ENCODE data around the gene C1orf105. TPM values are rescaled to one million over a fixed set of nuclear protein-coding genes. Genes with fewer than 3 reads are reported as not detected.
"Not testable (repeated sequence)": the region's sequence is repeated elsewhere in the genome, so short reads cannot be mapped to it uniquely, and the experiment has no call there.

C1orf105 gene
- total RNA-seq, 1 donor from 2014 or later, result not detected

GRCh38 chr1:172488393-172488792 is 67.9 kb downstream of the C1orf105 start:
- peaks cover 3% of the 10 kb centered on the region for H3K4me1 Mint-ChIP-seq (ENCODE audit: low read depth)
- no peaks in the 10 kb centered on the region for H3K36me3 Mint-ChIP-seq (ENCODE audit: low read depth)
- no peak overlapping the region for H3K27ac Mint-ChIP-seq
- intact Hi-C loops (cut with micrococcal nuclease), result no loop called here
- H3K4me3 Mint-ChIP-seq (ENCODE audit: low read depth), result no peak overlapping the region
- no peaks in the 10 kb centered on the region for H3K9me3 Mint-ChIP-seq
- DNase-seq (ENCODE audit: low spot score), result no peak
- peaks cover 41% of the 10 kb centered on the region for H3K27me3 Mint-ChIP-seq (ENCODE audit: low read depth)

DNA sequence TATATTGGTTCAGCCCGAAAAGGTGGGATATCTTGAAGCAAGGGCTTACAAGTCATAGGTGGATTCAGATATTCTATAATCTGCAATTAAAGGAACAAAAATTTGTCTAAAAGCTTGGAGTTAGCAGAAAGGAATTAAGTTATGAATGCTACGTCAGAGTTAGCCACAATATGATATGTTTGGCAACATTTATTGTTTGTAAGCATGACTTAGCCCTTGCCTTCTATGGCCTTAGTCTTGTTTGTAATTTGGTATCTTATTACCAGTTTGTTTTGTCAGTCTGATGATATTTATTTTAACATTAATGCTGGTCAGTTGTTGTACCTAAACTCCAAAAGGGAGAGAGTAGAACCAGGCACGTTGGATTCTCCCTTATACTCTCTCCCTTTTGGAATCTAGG is 69.4 kb downstream of the C1orf105 start:
- intact Hi-C loops (cut with micrococcal nuclease), result no loop called here
- Mint-ChIP-seq H3K36me3 (ENCODE audit: low read depth) (no peaks in the 10 kb centered on the region), H3K4me1 (ENCODE audit: low read depth) (peaks cover 3% of the 10 kb centered on the region), H3K9me3 (no peaks in the 10 kb centered on the region), H3K27me3 (ENCODE audit: low read depth) (peaks cover 45% of the 10 kb centered on the region), H3K27ac (no peak overlapping the region), H3K4me3 (ENCODE audit: low read depth) (no peak overlapping the region)
- DNase-seq (ENCODE audit: low spot score), result no peak

GRCh38 chr1:172492421-172492820 is 71.9 kb downstream of the C1orf105 start:
- Mint-ChIP-seq H3K27me3 (ENCODE audit: low read depth) (peaks cover 35% of the 10 kb centered on the region), H3K9me3 (no peaks in the 10 kb centered on the region), H3K36me3 (ENCODE audit: low read depth) (no peaks in the 10 kb centered on the region), H3K4me1 (ENCODE audit: low read depth) (peaks cover 2% of the 10 kb centered on the region), H3K27ac (no peak overlapping the region), H3K4me3 (ENCODE audit: low read depth) (no peak overlapping the region)
- intact Hi-C loops (cut with micrococcal nuclease), result no loop called here
- no peak for DNase-seq (ENCODE audit: low spot score)

- DNase-seq (ENCODE audit: low spot score), result no peak
- H3K36me3 Mint-ChIP-seq (ENCODE audit: low read depth), result no peaks in the 10 kb centered on the region
- H3K27me3 Mint-ChIP-seq (ENCODE audit: low read depth), result peaks cover 27% of the 10 kb centered on the region
- no peak overlapping the region for H3K27ac Mint-ChIP-seq
- no peaks in the 10 kb centered on the region for H3K4me1 Mint-ChIP-seq (ENCODE audit: low read depth)
- H3K4me3 Mint-ChIP-seq (ENCODE audit: low read depth), result no peak overlapping the region
- intact Hi-C loops (cut with micrococcal nuclease), result no loop called here
- H3K9me3 Mint-ChIP-seq, result no peaks in the 10 kb centered on the region
These were observed 73.7 kb downstream of the C1orf105 start for GRCh38 chr1:172494166-172494565.

GRCh38 chr1:172496127-172496526 is 75.6 kb downstream of the C1orf105 start:
- H3K4me1 Mint-ChIP-seq (ENCODE audit: low read depth); H3K27ac Mint-ChIP-seq; H3K9me3 Mint-ChIP-seq; H3K36me3 Mint-ChIP-seq (ENCODE audit: low read depth); intact Hi-C loops (cut with micrococcal nuclease); H3K4me3 Mint-ChIP-seq (ENCODE audit: low read depth); DNase-seq (ENCODE audit: low spot score): not testable (repeated sequence)
- peaks cover 17% of the 10 kb centered on the region for H3K27me3 Mint-ChIP-seq (ENCODE audit: low read depth)

DNA sequence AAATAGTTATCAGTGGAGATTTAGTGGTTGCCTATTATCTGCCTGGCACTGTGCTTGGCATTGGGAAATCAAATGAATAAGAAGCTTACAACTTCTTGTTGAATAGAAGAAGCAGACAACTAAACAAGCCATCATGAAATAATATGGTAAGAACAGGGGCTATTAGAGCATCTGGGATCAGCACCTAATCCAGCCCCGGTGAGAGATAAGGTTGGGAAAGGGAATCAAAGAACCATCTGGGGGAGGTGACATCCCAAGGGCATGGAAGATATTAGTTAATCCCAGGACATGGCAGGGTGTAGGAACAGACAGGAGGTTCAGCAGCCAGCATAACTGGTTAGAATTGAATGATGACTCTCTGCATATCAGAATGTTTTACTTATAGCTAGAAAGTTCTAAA is 76.2 kb downstream of the C1orf105 start:
- DNase-seq (ENCODE audit: low spot score), result no peak
- Mint-ChIP-seq H3K4me1 (ENCODE audit: low read depth) (no peaks in the 10 kb centered on the region), H3K4me3 (ENCODE audit: low read depth) (no peak overlapping the region), H3K27ac (no peak overlapping the region), H3K9me3 (no peaks in the 10 kb centered on the region), H3K27me3 (ENCODE audit: low read depth) (peaks cover 15% of the 10 kb centered on the region), H3K36me3 (ENCODE audit: low read depth) (no peaks in the 10 kb centered on the region)
- intact Hi-C loops (cut with micrococcal nuclease), result no loop called here

DNA sequence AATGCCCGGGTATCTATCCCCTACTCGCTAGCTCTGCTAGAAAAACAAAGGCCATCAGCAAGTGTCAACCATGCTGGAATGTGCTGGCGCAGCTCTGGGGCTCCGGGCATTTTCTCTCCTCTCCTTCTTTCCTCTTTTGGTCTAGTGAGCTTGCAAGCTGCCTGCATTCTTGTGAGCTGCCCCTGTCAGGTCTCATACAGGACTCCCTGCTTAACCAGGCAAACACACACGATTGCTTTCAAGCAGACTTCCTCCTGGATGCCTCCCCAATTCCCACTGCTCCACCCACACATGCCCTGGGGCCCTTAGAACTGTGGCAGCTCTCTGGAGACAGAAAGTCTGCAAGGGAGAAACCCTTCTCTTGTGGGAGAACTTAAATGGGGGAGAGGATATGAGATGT is 76.7 kb downstream of the C1orf105 start:
- DNase-seq (ENCODE audit: low spot score), result no peak
- no peaks in the 10 kb centered on the region for H3K36me3 Mint-ChIP-seq (ENCODE audit: low read depth)
- H3K27me3 Mint-ChIP-seq (ENCODE audit: low read depth), result peaks cover 15% of the 10 kb centered on the region
- no peak overlapping the region for H3K4me3 Mint-ChIP-seq (ENCODE audit: low read depth)
- no peaks in the 10 kb centered on the region for H3K9me3 Mint-ChIP-seq
- no peaks in the 10 kb centered on the region for H3K4me1 Mint-ChIP-seq (ENCODE audit: low read depth)
- intact Hi-C loops (cut with micrococcal nuclease), result no loop called here
- H3K27ac Mint-ChIP-seq, result no peak overlapping the region

- Mint-ChIP-seq H3K4me1 (ENCODE audit: low read depth) (no peaks in the 10 kb centered on the region), H3K4me3 (ENCODE audit: low read depth) (no peak overlapping the region), H3K27me3 (ENCODE audit: low read depth) (peaks cover 14% of the 10 kb centered on the region), H3K36me3 (ENCODE audit: low read depth) (no peaks in the 10 kb centered on the region), H3K27ac (no peak overlapping the region), H3K9me3 (no peaks in the 10 kb centered on the region)
- no peak for DNase-seq (ENCODE audit: low spot score)
- intact Hi-C loops (cut with micrococcal nuclease), result no loop called here
These were observed 78.4 kb downstream of the C1orf105 start for GRCh38 chr1:172498857-172499256.

DNA sequence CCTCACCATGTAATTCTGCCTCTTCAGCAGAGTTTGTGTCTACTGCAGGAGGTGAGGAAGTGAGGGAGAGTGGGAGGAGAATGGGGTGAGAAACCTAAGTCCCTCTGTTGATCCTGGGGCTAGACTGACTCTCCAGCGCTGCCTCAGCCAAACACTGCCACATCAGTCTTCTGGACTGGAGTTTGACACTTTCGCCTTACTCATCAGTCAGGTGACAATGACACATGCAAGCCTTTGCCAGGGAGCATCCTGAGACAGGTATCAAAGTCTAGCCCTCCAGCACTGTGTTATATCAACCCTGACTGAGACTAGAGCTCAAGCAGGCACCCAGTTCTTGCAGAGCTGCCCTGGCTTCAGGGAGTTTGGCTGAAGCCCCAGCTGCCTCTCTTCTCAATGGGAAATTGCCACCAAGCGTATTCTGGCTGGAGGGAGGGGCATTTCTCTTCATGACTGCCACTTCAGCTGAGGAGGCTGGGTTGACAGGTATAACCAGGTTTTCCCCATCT is 79.2 kb downstream of the C1orf105 start:
- no peak overlapping the region for H3K27ac Mint-ChIP-seq
- no peak overlapping the region for H3K4me3 Mint-ChIP-seq (ENCODE audit: low read depth)
- no peak for DNase-seq (ENCODE audit: low spot score)
- H3K4me1 Mint-ChIP-seq (ENCODE audit: low read depth), result no peaks in the 10 kb centered on the region
- H3K36me3 Mint-ChIP-seq (ENCODE audit: low read depth), result no peaks in the 10 kb centered on the region
- peaks cover 16% of the 10 kb centered on the region for H3K27me3 Mint-ChIP-seq (ENCODE audit: low read depth)
- no peaks in the 10 kb centered on the region for H3K9me3 Mint-ChIP-seq
- intact Hi-C loops (cut with micrococcal nuclease), result no loop called here

DNA sequence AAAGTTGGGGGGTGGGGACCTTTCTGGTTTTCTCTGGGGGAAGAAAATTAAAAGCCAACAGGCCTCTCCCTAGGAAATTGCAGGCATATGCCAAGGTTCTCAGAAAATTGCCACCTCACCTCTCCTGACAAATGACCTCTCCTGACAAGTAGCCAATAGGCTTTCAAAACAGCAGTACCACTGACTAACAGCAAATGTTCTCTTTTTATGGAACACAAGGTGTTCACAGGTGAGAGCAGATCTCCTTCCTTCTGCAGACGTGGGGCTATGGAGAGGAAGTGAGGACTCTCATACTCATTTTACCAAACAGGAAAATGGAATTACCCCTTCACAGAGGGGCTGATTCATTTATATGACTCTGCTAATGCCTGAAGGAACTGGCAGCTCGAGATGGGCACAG is 79.7 kb downstream of the C1orf105 start:
- Mint-ChIP-seq H3K4me3 (ENCODE audit: low read depth) (no peak overlapping the region), H3K4me1 (ENCODE audit: low read depth) (no peaks in the 10 kb centered on the region), H3K36me3 (ENCODE audit: low read depth) (no peaks in the 10 kb centered on the region), H3K27ac (no peak overlapping the region), H3K9me3 (no peaks in the 10 kb centered on the region), H3K27me3 (ENCODE audit: low read depth) (peaks cover 18% of the 10 kb centered on the region)
- DNase-seq (ENCODE audit: low spot score), result no peak
- intact Hi-C loops (cut with micrococcal nuclease), result no loop called here

- Mint-ChIP-seq H3K4me3 (ENCODE audit: low read depth) (no peak overlapping the region), H3K27ac (no peak overlapping the region), H3K4me1 (ENCODE audit: low read depth) (no peaks in the 10 kb centered on the region), H3K36me3 (ENCODE audit: low read depth) (no peaks in the 10 kb centered on the region), H3K9me3 (no peaks in the 10 kb centered on the region), H3K27me3 (ENCODE audit: low read depth) (peaks cover 24% of the 10 kb centered on the region)
- DNase-seq (ENCODE audit: low spot score), result no peak
- intact Hi-C loops (cut with micrococcal nuclease), result no loop called here
These were observed 87.3 kb downstream of the C1orf105 start for GRCh38 chr1:172507741-172508140.

DNA sequence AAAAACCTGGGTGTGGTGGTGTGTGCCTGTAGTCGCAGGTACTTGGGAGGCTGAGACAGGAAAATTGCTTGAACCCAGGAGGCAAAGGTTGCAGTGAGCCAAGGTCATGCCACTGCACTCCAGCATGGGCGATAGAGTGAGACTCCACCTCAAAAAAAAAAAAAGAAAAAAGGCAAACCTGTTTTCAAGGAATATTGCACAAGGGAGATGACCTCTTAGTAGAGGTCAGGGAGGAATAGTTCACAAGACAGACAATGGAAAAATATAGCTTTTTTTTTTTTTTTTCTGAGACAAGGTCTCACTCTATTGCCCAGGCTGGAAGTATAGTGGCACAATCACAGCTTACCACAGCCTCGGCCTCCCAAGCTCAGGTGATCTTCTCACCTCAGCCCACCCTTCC is 90.0 kb downstream of the C1orf105 start:
- no peak for DNase-seq (ENCODE audit: low spot score)
- no peaks in the 10 kb centered on the region for H3K4me1 Mint-ChIP-seq (ENCODE audit: low read depth)
- no peaks in the 10 kb centered on the region for H3K9me3 Mint-ChIP-seq
- H3K27me3 Mint-ChIP-seq (ENCODE audit: low read depth), result peaks cover 16% of the 10 kb centered on the region
- no peak overlapping the region for H3K27ac Mint-ChIP-seq
- no peaks in the 10 kb centered on the region for H3K36me3 Mint-ChIP-seq (ENCODE audit: low read depth)
- intact Hi-C loops (cut with micrococcal nuclease), result no loop called here
- no peak overlapping the region for H3K4me3 Mint-ChIP-seq (ENCODE audit: low read depth)

GRCh38 chr1:172512591-172512990 is 92.1 kb downstream of the C1orf105 start:
- Mint-ChIP-seq H3K36me3 (ENCODE audit: low read depth) (no peaks in the 10 kb centered on the region), H3K9me3 (no peaks in the 10 kb centered on the region), H3K27ac (no peak overlapping the region), H3K27me3 (ENCODE audit: low read depth) (peaks cover 16% of the 10 kb centered on the region), H3K4me3 (ENCODE audit: low read depth) (no peak overlapping the region), H3K4me1 (ENCODE audit: low read depth) (no peaks in the 10 kb centered on the region)
- DNase-seq (ENCODE audit: low spot score), result no peak
- intact Hi-C loops (cut with micrococcal nuclease), result no loop called here

- H3K4me3 Mint-ChIP-seq (ENCODE audit: low read depth), result no peak overlapping the region
- H3K4me1 Mint-ChIP-seq (ENCODE audit: low read depth), result no peaks in the 10 kb centered on the region
- H3K9me3 Mint-ChIP-seq, result no peaks in the 10 kb centered on the region
- H3K36me3 Mint-ChIP-seq (ENCODE audit: low read depth), result no peaks in the 10 kb centered on the region
- peaks cover 19% of the 10 kb centered on the region for H3K27me3 Mint-ChIP-seq (ENCODE audit: low read depth)
- no peak overlapping the region for H3K27ac Mint-ChIP-seq
- intact Hi-C loops (cut with micrococcal nuclease), result no loop called here
- DNase-seq (ENCODE audit: low spot score), result no peak
These were observed 93.0 kb downstream of the C1orf105 start for GRCh38 chr1:172513479-172513878.
